ENCODE results near the gene RAPGEF2. TPM values are rescaled to one million over a fixed set of nuclear protein-coding genes. Genes with fewer than 3 reads are reported as not detected.

The RAPGEF2 gene
- polyA plus RNA-seq, 1 donor (not counting 4 experiments of a cell fraction or from before 2014, with no cell fraction given): 23.8 TPM

GRCh38 chr4:159077702-159078495 is 25.0 kb upstream of the RAPGEF2 start:
- H3K79me2 ChIP-seq (ENCODE audit: control insufficient read depth, insufficient read depth, low read length): no peaks in the 10 kb centered on the region
- no peak for TF ChIP-seq CTCF (optimal IDR thresholded peaks at IDR 0.05 in 1 of 3, IDR thresholded peaks at IDR 0.05 in 1 of 3, conservative IDR thresholded peaks at IDR 0.05 in 1 of 3; ENCODE audit: extremely low read depth in 1 of 3, insufficient read depth in 2 of 3, low read length in 3 of 3)
- TF ChIP-seq EZH2 (IDR thresholded peaks at IDR 0.05; ENCODE audit: low read length): no peak
- no peak overlapping the region for H3K4me3 ChIP-seq (ENCODE audit: control insufficient read depth in 2 of 3, extremely low read depth in 1 of 3, insufficient read depth in 2 of 3, low read depth in 1 of 3, low read length in 3 of 3)
- no peaks in the 10 kb centered on the region for H4K20me1 ChIP-seq (ENCODE audit: control insufficient read depth, extremely low read depth, insufficient read depth, low read length)
- no peak overlapping the region for H3K4me2 ChIP-seq (ENCODE audit: control insufficient read depth, extremely low read depth, insufficient read depth, low read depth, low read length)
- H3K27ac ChIP-seq (ENCODE audit: control insufficient read depth, insufficient read depth, low read length): no peak overlapping the region
- H3K36me3 ChIP-seq (ENCODE audit: control insufficient read depth in 2 of 2, extremely low read depth in 1 of 2, insufficient read depth in 2 of 2, low read length in 2 of 2): no peaks in the 10 kb centered on the region
- H2AFZ ChIP-seq (ENCODE audit: control insufficient read depth, low read length): no peak overlapping the region
- H3K27me3 ChIP-seq (ENCODE audit: control insufficient read depth, extremely low read depth, insufficient read depth, low read length): no peaks in the 10 kb centered on the region
- dilution Hi-C loops (cut with MboI; ENCODE audit: extremely low pct_ligation_motif_present, low sequenced_read_pairs): no loop called here
- no peak overlapping the region for H3K9ac ChIP-seq (ENCODE audit: control insufficient read depth, extremely low read depth, insufficient read depth, low read length)
- no peaks in the 10 kb centered on the region for H3K9me3 ChIP-seq (ENCODE audit: control insufficient read depth, low read depth, low read length)
- DNase-seq (ENCODE audit: low read depth, low spot score): no peak
- no peaks in the 10 kb centered on the region for H3K9me1 ChIP-seq (ENCODE audit: control insufficient read depth, extremely low read depth, insufficient read depth, low read length)
- peaks cover 7% of the 10 kb centered on the region for H3K4me1 ChIP-seq (ENCODE audit: control insufficient read depth, extremely low read depth, insufficient read depth, low read length)
- FAIRE-seq: no peak

GRCh38 chr4:159079074-159079473 is 23.8 kb upstream of the RAPGEF2 start:
- H3K27me3 ChIP-seq (ENCODE audit: control insufficient read depth, extremely low read depth, insufficient read depth, low read length): no peaks in the 10 kb centered on the region
- no peaks in the 10 kb centered on the region for H4K20me1 ChIP-seq (ENCODE audit: control insufficient read depth, extremely low read depth, insufficient read depth, low read length)
- dilution Hi-C loops (cut with MboI; ENCODE audit: extremely low pct_ligation_motif_present, low sequenced_read_pairs): no loop called here
- H3K4me2 ChIP-seq (ENCODE audit: control insufficient read depth, extremely low read depth, insufficient read depth, low read depth, low read length): no peak overlapping the region
- H3K9me1 ChIP-seq (ENCODE audit: control insufficient read depth, extremely low read depth, insufficient read depth, low read length): no peaks in the 10 kb centered on the region
- H3K9me3 ChIP-seq (ENCODE audit: control insufficient read depth, low read depth, low read length): no peaks in the 10 kb centered on the region
- H3K9ac ChIP-seq (ENCODE audit: control insufficient read depth, extremely low read depth, insufficient read depth, low read length): no peak overlapping the region
- no peak overlapping the region for H3K4me3 ChIP-seq (ENCODE audit: control insufficient read depth in 2 of 3, extremely low read depth in 1 of 3, insufficient read depth in 2 of 3, low read depth in 1 of 3, low read length in 3 of 3)
- H2AFZ ChIP-seq (ENCODE audit: control insufficient read depth, low read length): no peak overlapping the region
- H3K36me3 ChIP-seq (ENCODE audit: control insufficient read depth in 2 of 2, extremely low read depth in 1 of 2, insufficient read depth in 2 of 2, low read length in 2 of 2): no peaks in the 10 kb centered on the region
- TF ChIP-seq CTCF (optimal IDR thresholded peaks at IDR 0.05 in 1 of 3, IDR thresholded peaks at IDR 0.05 in 1 of 3, conservative IDR thresholded peaks at IDR 0.05 in 1 of 3; ENCODE audit: extremely low read depth in 1 of 3, insufficient read depth in 2 of 3, low read length in 3 of 3) (no peak), EZH2 (IDR thresholded peaks at IDR 0.05; ENCODE audit: low read length) (no peak)
- FAIRE-seq (no peak), DNase-seq (ENCODE audit: low read depth, low spot score) (no peak)
- no peak overlapping the region for H3K27ac ChIP-seq (ENCODE audit: control insufficient read depth, insufficient read depth, low read length)
- peaks cover 7% of the 10 kb centered on the region for H3K4me1 ChIP-seq (ENCODE audit: control insufficient read depth, extremely low read depth, insufficient read depth, low read length)
- H3K79me2 ChIP-seq (ENCODE audit: control insufficient read depth, insufficient read depth, low read length): no peaks in the 10 kb centered on the region

Data from keratinocyte (primary cell).